NCI-H69 (cell line): ENCODE measurements around the gene COP1.
"Not testable (repeated sequence)": the region's sequence is repeated elsewhere in the genome, so short reads cannot be mapped to it uniquely, and the experiment has no call there.

ENCODE experiments used
- DNase-seq: peaks from one replicate; lab custom pipeline; 2025; lab: John Stamatoyannopoulos, UW

Gene COP1

DNA sequence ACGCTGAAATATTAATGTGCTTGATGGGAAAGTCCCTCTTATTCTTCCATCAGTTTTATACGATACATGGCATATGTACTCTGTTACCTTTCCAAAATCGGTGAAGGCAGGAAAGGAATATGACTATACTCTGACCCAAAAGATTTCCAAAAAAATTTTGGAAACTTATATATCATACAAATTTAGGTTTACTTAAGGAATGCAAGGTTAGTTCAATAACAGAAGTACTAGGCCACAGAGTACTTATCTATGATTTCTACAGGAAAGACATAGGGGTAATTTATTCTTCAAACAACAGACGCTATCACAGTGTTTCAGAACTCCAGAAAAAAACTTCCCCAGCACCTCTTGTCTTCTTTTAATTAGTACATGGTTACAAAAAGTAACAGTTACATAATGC, 84.8 kb downstream of the COP1 start:
- DNase-seq = no peak

DNA sequence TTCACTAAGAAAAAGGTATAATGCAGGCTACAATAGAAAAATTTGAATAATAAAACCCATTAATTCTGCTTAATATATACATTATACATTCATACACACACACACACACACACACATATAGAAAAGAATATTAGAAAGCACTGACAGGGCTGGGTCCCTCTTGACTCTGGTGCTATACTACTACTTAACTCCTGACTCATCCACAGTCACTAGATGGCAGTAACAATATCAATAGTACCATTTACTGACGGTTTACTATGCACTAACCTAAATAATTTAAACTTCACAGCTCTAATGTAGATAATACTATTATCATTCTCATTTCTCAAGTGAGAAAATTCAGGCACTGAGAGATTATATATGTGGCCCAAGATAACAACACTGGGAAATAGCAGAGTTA, 87.5 kb downstream of the COP1 start:
- DNase-seq = peak; percentile 32

DNA sequence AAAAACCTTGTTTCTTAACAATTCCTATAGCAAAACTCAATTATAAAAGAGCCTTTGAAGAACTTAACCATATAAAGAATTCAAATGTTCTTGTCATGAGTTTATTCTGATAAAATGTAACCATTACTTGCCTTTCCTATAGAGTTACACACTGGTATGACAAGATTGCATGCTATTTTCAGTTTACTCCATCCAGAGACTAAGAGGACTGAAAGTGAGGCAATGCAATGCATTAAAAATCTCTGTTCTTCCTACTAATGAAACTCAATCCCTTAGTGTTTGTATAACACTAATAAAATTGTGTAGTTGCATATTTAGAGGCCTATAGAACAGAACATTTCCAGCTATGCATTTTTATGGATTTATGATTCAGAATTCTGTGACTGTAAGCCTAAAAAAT, 88.1 kb downstream of the COP1 start:
- DNase-seq = no peak

DNA sequence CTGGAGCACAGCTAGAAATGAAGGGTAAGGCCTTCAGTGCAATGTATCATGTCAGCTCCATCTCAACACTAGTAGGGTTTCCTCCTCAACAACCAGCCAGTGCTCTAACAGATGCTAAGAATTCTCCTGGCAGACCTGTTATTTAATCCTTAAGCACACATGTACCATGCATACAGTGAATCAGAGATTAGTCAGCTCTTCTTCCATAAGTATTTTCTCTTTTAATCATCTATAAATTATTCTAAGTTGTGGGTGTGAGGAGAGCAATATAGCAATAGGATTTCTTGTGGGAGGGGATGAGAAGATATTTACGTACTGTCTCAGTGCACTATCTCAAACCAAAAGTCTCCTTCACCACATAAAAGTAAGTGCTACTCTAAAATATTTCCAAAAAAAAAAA, 95.3 kb downstream of the COP1 start:
- DNase-seq = no peak

DNA sequence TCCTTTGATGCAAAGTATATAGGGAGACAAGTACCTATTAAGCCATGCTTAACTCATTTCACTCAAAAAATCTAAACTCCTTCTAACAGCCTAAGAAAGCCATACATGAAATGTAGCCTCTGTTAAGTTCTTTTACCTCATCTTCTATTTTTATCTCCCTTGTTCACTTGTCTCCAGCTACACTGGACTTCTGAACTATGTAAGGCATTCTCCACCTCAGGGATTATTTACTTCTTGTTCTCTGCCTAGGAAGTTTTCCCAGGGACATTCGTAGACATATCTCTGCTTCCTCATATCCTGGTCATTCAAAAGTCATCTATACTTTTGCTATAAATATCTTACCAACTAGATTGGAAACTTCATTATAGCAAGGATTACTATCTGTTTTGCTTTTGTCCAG, 96.9 kb downstream of the COP1 start:
- no peak for DNase-seq

DNA sequence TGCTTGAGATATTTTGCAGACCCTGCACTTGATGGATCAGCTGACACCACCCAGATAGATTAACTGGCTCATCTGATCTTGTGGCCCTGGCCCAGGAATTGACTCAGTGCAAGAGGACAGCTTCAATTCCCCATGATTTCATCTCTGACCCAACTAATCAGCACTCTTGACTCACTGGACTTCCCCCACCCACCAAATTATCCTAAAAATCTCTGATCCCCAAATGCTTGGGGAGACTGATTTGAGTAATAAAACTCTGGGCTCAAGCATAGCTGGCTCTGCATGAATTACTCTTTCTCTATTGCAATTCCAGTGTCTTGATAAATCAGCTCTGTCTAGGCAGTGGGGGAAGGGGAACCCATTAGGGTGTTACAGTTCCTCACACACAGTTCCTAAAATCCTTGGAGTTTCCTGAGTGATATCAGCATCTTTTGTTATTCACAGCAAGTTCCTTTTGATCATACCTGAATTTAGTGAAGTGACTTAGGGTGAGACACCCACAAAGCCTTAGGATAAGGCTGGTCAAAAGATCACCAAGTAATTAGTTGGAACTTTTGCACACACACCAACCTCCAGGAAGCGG, 104.2 kb downstream of the COP1 start:
- no peak for DNase-seq

DNA sequence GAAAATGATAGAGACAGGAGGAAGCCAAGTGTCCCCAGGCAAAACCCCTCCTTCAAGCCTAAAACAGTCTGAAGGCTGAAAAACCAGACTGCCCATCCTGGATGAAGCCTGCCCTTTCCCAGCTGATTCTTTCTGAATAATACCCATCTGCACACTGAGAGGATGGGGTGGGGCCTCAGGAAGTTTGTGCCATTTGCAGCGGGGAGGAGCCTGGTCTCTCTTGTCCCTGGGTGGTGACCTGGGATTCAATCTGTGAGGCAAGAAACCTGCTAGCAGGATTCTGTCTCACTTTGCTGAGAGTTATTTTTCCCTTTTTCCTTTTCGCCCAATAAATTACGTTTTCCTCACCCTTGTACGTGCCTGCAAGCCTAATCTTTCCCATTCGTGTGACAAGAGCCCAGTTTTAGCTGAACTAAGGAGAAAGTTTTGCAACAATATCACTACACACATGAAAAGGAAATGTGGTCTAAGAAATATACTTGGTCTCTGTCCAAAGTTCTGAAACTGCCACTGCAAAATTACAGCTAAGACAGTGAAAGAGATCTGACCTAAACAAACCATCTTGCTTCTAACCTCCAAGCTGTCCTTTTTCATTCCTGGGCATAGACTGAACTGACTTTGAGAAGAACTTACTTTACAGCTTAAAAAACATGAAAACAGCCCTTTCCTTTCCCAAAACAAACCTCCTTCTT, 105.0 kb downstream of the COP1 start:
- DNase-seq = peak; percentile 25

DNA sequence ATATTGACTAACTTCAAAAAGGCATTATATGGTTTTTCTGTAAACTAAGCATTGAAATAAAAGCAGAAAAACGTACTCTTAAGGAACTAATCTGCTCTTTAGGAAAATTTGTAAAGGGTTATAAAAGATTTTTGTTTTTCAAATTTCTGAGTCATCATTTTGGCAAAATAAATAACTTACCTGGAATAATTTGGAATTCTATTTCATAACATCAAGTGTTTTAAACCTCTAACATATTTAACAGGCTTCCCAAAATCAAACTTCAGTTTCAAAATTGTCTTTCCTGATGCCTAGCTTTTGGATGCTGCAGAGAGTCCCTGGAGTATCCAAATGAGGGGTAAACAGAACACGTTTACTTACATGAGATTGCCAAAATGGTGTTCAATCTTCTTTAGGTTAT, 108.5 kb downstream of the COP1 start:
- no peak for DNase-seq

DNA sequence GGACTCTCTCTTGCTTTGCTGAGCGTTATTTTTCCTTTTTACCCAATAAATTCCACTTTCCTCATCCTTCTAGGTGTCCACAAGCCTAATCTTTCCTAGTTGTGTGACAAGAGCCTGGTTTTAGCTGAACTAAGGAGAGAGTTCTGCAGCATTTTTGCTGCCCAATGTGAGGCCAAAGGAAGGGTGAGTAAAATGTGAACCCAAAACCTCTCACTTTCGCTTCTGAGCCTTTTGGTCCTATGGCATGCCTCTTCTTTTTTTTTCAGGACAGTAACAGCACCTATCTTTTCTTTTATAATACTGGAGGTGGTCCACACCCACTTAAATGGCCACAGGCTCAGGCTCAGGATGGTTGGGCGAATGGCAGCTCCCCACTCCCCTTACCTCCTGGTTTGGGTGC, 111.1 kb downstream of the COP1 start:
- DNase-seq = no peak

DNA sequence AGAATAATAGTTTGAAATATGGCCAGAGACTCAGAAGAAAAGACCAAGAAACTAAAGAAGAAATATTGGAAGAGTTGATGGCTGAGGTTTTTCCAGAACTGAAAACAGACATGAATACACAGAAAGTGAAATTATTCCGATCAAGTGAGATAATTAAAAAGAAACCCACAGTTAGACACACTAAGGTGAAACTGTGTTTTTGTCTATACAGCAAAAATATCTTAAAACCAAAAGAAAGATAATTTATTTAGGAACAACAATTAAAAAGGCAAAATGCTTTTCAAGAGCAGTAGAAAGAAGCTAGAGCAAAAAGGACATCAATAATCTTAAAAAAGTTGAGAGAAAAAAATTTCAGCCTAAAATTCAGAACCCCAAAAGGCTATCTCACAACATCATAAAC, 116.3 kb downstream of the COP1 start:
- no peak for DNase-seq

DNA sequence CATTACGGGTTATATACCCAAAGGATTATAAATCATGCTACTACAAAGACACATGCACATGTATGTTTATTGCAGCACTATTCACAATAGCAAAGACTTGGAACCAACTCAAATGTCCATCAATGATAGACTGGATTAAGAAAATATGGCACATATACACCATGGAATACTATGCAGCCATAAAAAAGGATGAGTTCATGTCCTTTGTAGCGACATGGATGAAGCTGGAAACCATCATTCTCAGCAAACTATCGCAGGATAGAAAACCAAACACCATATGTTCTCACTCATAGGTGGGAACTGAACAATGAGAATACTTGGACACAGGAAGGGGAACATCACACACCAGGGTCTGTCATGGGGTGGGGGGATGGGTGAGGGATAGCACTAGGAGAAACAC, 119.3 kb downstream of the COP1 start:
- DNase-seq = not testable (repeated sequence)

DNA sequence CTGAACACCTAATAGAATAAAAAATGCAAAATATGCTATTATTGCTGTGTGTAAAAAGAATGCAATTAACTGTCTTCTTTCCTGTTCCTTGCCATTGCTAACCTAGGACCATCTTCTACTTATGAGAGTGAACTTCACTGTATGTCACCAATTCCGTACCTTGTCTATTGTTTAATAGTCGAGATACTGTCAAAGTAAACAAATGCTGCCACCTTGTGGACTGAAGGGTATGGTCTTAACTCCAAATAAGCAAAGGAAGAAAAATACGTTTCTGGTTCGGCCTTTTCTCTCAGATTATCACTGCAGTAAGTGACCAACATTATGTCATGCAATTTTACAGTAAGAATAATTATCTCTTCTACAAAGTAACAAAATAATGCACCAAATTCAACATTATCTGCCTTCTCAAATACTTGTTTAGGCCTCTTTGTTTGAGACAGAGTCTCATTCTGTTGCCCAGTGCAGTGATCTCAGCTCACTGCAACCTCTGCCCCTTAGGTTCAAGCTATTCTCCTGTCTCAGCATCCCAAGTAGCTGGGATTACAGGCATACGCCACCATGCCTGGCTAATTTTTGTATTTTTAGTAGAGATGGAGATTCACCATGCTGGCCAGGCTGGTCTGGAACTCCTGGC, 133.4 kb downstream of the COP1 start:
- peak; percentile 83 for DNase-seq

DNA sequence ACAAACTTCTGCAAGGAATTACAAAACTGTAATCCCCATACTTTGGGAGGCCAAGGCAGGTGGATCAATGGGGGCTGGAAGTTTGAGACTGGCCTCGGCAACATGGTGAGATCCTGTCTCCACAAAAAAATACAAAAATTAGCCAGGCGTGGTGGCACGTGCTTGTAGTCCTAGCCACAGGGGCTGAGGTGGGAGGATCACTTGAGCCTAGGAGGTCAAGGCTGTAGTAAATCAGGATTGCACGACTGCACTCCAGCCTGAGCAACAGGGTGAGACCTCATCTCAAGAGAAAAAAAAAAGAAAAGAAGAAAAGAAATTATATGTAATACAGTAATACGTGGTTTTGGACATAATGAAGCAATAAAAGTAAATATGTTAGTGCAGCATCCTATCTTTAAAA, 138.2 kb downstream of the COP1 start:
- DNase-seq = no peak

DNA sequence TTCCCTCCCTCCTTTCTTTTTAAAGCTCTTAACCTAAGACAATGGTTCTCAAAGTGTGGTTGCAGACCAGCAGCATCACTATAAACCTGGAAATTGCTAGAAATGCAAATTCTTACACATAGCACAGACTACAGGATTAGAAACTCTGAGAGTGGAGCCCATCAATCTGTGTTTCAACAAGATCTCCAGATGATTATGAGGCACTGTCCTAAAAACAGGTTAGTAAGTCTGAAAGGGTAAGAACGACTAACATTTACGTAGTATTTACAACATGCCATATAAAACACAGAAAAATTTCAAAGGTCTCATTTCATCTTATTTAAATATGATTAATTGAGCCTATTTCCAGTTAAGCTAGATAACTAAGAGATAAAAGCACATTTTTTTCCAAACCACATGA, 138.8 kb downstream of the COP1 start:
- no peak for DNase-seq

DNA sequence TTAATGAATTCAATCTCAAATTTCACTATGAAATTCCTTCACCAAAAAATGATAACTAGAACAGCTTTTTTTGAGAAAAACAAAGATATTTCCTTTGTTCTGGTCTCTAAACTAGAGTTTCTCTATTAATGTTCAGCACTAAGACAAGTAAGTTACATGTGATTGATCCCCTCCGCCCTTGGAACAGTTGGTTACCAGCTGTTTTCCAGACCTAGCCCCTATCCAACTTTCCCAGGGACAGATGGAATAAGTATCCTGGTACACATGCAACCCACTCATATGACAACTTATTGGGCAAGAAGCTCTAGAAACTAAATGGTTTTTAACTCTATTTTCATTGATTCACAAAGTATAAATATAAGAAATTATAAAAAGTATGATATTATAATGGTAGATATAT, 140.4 kb downstream of the COP1 start:
- no peak for DNase-seq

DNA sequence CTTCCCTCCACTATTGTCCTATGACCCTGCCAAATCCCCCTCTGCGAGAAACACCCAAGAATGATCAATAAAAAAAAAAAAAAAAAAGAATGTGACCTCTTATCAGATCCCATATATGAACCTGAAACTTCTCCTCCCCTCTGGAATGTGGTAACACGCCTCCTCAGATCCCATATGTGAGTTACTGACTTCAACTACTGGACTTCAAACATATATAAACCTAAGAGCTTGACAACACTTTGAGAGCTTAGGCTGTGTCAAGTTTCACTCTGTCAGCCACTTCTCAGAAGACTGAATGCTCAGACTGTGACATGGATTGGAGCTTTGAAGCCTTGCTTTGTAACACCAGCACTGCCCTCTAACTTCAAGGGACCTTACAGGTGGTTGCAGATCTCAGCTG, 148.4 kb downstream of the COP1 start:
- no peak for DNase-seq

DNA sequence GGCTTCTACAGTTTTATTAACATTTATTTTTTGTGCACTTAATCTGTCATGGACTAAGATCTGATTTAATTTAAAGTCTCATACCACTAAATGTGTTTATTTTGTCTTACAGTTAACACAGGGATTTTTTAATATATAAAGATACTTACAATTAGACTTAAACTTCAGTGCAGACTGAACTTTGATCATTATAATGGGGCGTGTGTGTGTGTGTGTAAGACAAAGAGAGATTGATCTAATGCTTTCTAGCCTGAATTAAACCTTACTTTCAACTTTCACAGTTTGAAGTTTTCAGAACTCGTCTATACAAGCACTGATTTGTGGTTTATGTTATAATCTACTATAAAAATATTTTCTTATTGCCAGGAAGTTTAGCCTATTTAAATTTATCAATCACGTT, 150.8 kb downstream of the COP1 start:
- DNase-seq = no peak

DNA sequence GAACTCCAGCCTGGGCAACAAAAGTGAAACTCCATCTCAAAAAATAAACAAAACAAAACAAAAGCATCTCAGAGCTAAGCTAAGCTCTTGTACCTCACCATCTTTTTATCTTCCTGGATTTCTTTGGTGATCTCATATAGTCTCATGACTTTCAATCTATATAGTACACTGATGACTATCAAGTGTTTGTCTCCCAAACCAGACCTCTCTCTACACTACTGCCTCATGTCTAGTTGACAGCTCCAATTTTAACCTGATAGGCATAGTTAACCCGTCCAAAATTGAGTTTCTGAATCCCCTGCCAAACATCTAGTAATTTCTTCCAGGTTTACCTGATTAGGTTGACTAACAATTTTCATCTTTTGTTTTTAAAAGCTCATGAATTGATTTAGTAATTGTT, 151.7 kb downstream of the COP1 start:
- DNase-seq = no peak

DNA sequence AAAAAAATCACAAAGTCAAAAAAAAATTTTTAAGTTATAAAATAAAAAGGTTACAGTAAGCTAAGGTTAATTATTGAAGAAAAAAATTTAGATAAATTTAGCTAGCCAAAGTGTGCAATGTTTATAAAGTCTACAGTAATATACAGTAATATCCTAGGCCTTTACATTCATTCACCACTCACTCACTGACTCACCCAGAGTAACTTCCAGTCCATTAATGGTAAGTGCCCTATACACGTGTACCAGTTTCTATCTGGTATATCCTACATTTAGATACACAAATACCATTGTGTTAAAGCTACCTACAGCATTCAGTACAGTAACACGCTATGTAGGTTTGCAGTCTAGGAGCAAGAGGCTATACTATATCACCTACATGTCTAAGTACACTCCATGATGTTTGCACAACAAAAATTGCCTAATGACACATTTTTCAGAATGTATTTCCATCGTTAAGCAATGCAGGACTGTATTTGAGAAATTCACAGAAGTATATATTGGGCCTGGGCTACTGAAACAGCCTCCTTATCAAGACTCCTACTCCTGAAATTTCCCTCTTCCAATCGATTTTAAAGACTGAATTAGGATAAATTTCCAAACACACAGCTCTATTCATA, 155.1 kb downstream of the COP1 start:
- DNase-seq = no peak

DNA sequence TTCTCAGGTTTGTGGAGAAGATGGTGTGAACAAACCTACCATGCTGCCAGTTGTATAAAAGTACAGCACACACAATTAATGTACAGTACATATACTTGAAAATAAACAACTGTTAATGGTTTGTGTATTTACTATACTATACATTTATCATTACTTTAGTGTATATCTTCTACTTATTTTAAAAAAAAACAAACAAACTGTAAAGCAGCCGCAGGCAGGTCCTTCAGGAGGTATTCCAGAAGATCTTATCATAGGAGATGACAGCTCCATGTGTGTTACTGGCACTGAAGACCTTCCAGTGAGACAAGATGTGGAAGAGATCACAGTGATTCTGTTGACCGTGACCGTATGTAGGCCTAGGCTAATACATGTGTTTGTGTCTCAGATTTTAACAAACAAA, 155.7 kb downstream of the COP1 start:
- DNase-seq = no peak

DNA sequence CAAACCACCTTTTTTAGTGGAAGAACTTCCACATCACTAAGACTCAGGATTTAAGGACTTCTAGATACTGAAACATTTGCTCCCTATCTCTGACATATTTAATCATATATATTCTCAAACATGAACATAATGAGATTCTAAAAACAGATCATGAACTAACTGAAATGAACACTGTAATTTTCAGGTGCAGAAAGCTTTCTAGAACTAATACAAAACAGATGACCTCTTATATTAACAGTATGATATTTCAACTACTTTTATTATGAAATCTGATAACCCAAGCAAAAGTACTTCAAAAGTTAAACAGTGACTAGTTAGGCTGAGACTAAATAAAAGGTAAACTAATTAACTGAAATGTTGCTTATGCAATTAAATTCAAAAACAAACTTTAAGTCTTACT, 157.5 kb downstream of the COP1 start:
- peak; percentile 4 for DNase-seq

DNA sequence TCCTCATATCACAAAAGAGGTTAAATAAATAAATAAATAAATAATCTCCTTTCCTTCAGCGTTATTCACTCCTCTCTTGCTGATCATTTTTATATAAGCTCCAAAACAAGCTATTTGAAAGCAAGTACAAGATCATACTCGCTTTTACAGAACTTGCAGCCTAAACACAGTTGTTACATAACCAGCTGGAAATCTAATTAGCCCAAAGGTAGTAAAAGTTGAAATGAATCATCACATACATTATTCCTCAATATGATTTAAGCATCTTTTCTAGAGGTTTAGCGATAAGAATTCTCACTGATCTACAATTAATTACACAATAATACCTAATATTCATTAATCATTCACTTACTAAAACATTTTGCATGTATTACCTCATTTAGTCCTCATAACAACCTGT, 160.2 kb downstream of the COP1 start:
- DNase-seq = no peak

DNA sequence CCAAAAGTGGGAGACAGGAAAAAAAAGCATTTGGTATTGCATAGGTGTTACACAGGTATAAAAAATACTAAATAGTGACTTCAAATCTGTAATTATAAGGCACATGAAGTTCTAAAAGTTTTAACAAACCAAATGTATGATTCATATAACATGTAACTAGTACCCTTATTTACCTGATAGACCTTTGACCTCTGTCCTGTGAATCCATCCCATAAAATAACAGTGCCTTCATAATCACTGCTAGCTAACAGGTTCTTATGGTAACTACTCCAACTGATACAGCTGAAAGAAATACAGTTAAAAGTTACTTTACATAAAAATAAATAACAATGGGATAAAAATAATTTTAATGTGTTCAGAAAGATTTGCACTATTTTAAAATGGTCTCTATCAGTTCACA, 163.5 kb downstream of the COP1 start:
- DNase-seq = no peak
